GM23338 (cell line): ENCODE measurements around the gene GPR31. TPM values are rescaled to one million over a fixed set of nuclear protein-coding genes. Genes with fewer than 3 reads are reported as not detected.
A peak's percentile ranks its signal among the peaks of the same experiment; 100 is the strongest.

Source experiments
- ATAC-seq: fragments of 200-7000 bp; cut with Tn5 transposase; 3 replicates; pipeline ENCODE4 v1.9.1; 2020
- DNase-seq: peaks from one replicate; pipeline ENCODE4 v3.0.0-alpha.2; 2015; ENCODE audit warnings: low spot score
- H2AFZ ChIP-seq: fragments of 200-600 bp; sonication (generic); 2 replicates; pipeline ENCODE4 v1.8.0; 2016; ENCODE audit warnings: antibody characterized with exemption, mild to moderate bottlenecking, moderate library complexity
- H3F3A ChIP-seq: fragments of 200-600 bp; sonication (generic); replicated peaks from 2 replicates; pipeline ENCODE4 v1.8.0; 2017; ENCODE audit warnings: antibody characterized with exemption, mixed run types, low read depth
- H3K27ac ChIP-seq: fragments of 200-600 bp; sonication (generic); 2 replicates; pipeline ENCODE4 v1.6.1; 2016; ENCODE audit warnings: low read depth
- H3K27me3 ChIP-seq: fragments of 200-600 bp; sonication (generic); 2 replicates; pipeline ENCODE4 v1.8.0; 2016; ENCODE audit warnings: mild to moderate bottlenecking, mixed run types, moderate library complexity; ENCODE audit not compliant: insufficient read depth
- H3K36me3 ChIP-seq: fragments of 200-600 bp; sonication (generic); 2 replicates; pipeline ENCODE4 v1.8.0; 2016; ENCODE audit warnings: mild to moderate bottlenecking; ENCODE audit not compliant: insufficient read depth
- H3K4me1 ChIP-seq: fragments of 200-600 bp; sonication (generic); 2 replicates; pipeline ENCODE4 v1.8.0; 2016; ENCODE audit warnings: mild to moderate bottlenecking, moderate library complexity; ENCODE audit not compliant: insufficient read depth
- H3K4me2 ChIP-seq: fragments of 200-600 bp; sonication (generic); 2 replicates; pipeline ENCODE4 v1.7.1; 2017; ENCODE audit warnings: mixed run types
- H3K4me3 ChIP-seq: fragments of 200-600 bp; sonication (generic); 2 replicates; pipeline ENCODE4 v1.6.1; 2016; ENCODE audit warnings: mixed run types
- H3K79me2 ChIP-seq: fragments of 200-600 bp; sonication (generic); replicated peaks from 2 replicates; pipeline ENCODE4 v1.8.0; 2017; ENCODE audit warnings: mild to moderate bottlenecking; ENCODE audit not compliant: insufficient read depth
- H3K9me2 ChIP-seq: fragments of 200-600 bp; sonication (generic); 2 replicates; pipeline ENCODE4 v1.8.0; 2017; ENCODE audit not compliant: insufficient read depth
- H4K20me1 ChIP-seq: fragments of 200-600 bp; sonication (generic); replicated peaks from 2 replicates; pipeline ENCODE4 v1.8.0; 2017; ENCODE audit warnings: mild to moderate bottlenecking; ENCODE audit not compliant: insufficient read depth
- H3K27ac Mint-ChIP-seq: 2 replicates; pipeline ENCODE4 v1.8.0; 2020; ENCODE audit warnings: inconsistent platforms, mild to moderate bottlenecking, moderate library complexity, mixed read lengths
- H3K27me3 Mint-ChIP-seq: 3 replicates; pipeline ENCODE4 v1.8.0; 2022; ENCODE audit warnings: low read depth, mild to moderate bottlenecking, moderate library complexity, mixed read lengths, inconsistent platforms; ENCODE audit not compliant: insufficient read depth, poor library complexity
- H3K36me3 Mint-ChIP-seq: 3 replicates; pipeline ENCODE4 v1.8.0; 2021; ENCODE audit warnings: low read depth, mild to moderate bottlenecking, inconsistent platforms, moderate library complexity, mixed read lengths
- H3K4me1 Mint-ChIP-seq: 3 replicates; pipeline ENCODE4 v1.8.0; 2020; ENCODE audit warnings: mild to moderate bottlenecking, inconsistent platforms, mixed read lengths
- H3K4me3 Mint-ChIP-seq: 3 replicates; pipeline ENCODE4 v1.8.0; 2021; ENCODE audit warnings: moderate library complexity, mild to moderate bottlenecking, inconsistent platforms, mixed read lengths
- H3K9me3 Mint-ChIP-seq: 3 replicates; pipeline ENCODE4 v1.8.0; 2020; ENCODE audit warnings: moderate library complexity, mild to moderate bottlenecking, inconsistent platforms, mixed read lengths
- EZH2 ChIP-seq: fragments of 200-600 bp; sonication (generic); IDR thresholded peaks from one replicate; pipeline ENCODE4 v1.8.0; 2017; ENCODE audit warnings: antibody characterized with exemption, mild to moderate bottlenecking, low read depth; ENCODE audit not compliant: unreplicated experiment
- EZH2phosphoT487 ChIP-seq: fragments of 200-600 bp; sonication (generic); IDR thresholded peaks from one replicate; pipeline ENCODE4 v1.8.1; 2018; ENCODE audit warnings: antibody characterized with exemption; ENCODE audit not compliant: unreplicated experiment
- JUNB ChIP-seq: IDR thresholded peaks from one replicate; pipeline ENCODE4 v1.6.1; 2016; ENCODE audit warnings: antibody characterized with exemption; ENCODE audit not compliant: unreplicated experiment
- POLR2AphosphoS5 ChIP-seq: IDR thresholded peaks from 2 replicates; pipeline ENCODE4 v1.6.1; 2016; ENCODE audit warnings: antibody characterized with exemption, low read depth
- STAT1 ChIP-seq: IDR thresholded peaks from one replicate; pipeline ENCODE4 v1.6.1; 2016; ENCODE audit warnings: antibody characterized with exemption; ENCODE audit not compliant: unreplicated experiment
- ZNF114 ChIP-seq: fragments of 250-450 bp; sonication (Bioruptor Pico); IDR thresholded peaks from 2 replicates; pipeline ENCODE4 v1.5.0; 2020; ENCODE audit warnings: mild to moderate bottlenecking, moderate library complexity
- ZNF331 ChIP-seq: fragments of 250-450 bp; sonication (Bioruptor Pico); IDR thresholded peaks from 2 replicates; pipeline ENCODE4 v1.5.0; 2020; ENCODE audit warnings: low read depth, mild to moderate bottlenecking, moderate library complexity
- polyA plus RNA-seq: library from polyadenylated mRNA; unstranded; fragments of >200 nt; fragmentation: Nextera tagmentation; extraction: Ambion mirVana; gene quantifications from 2 replicates; pipeline ENCODE4 v1.2.1, GENCODE V29; 2016
- total RNA-seq: library from RNA; depleted of rRNA; stranded (reverse); fragments of >200 nt; shearing (Covaris generic); gene quantifications from 2 replicates; pipeline ENCODE4 v1.2.3, GENCODE V29; 2014
- TF ChIP-seq, protein P1 (sequence below): IDR thresholded peaks from one replicate; pipeline ENCODE4 v1.6.1; 2018; ENCODE audit warnings: antibody characterized with exemption; ENCODE audit not compliant: unreplicated experiment
- TF ChIP-seq, protein P2 (sequence below): IDR thresholded peaks from 2 replicates; pipeline ENCODE4 v1.6.1; 2016; ENCODE audit warnings: antibody characterized with exemption
- TF ChIP-seq, protein P3 (sequence below), 2 experiments: fragments of 200-600 bp in 1 of 2; sonication (generic) in 1 of 2; conservative IDR thresholded peaks; 2 replicates each; pipeline versions ENCODE4 v1.5.1 to v1.6.1; 2016 to 2017; ENCODE audit warnings: antibody characterized with exemption in 2 of 2, low read depth in 2 of 2, mild to moderate bottlenecking in 2 of 2, moderate library complexity in 1 of 2

GPR31 gene
- total and polyA plus RNA-seq, 2 experiments from 2014 or later, result not detected

DNA sequence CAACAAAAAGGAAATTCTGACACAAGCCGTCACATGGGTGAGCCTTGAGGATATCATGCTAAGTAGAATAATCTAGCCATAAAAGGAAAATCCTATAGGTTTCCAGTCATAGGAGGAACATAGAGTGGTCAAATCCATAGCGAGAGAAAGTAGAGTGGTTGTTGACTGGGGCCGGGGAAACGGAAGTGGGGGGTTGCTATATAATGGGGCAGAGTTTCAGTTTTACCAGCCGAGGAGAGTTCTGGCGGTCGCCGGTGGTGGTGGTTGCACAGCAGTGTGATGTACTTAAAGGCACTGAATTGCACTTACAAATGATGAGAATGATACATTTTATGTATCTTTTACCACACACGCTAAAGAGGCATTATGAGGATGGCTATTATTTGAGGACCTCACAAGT, 4.9 kb downstream of the GPR31 start (continued):
- TF ChIP-seq, protein P1, sequence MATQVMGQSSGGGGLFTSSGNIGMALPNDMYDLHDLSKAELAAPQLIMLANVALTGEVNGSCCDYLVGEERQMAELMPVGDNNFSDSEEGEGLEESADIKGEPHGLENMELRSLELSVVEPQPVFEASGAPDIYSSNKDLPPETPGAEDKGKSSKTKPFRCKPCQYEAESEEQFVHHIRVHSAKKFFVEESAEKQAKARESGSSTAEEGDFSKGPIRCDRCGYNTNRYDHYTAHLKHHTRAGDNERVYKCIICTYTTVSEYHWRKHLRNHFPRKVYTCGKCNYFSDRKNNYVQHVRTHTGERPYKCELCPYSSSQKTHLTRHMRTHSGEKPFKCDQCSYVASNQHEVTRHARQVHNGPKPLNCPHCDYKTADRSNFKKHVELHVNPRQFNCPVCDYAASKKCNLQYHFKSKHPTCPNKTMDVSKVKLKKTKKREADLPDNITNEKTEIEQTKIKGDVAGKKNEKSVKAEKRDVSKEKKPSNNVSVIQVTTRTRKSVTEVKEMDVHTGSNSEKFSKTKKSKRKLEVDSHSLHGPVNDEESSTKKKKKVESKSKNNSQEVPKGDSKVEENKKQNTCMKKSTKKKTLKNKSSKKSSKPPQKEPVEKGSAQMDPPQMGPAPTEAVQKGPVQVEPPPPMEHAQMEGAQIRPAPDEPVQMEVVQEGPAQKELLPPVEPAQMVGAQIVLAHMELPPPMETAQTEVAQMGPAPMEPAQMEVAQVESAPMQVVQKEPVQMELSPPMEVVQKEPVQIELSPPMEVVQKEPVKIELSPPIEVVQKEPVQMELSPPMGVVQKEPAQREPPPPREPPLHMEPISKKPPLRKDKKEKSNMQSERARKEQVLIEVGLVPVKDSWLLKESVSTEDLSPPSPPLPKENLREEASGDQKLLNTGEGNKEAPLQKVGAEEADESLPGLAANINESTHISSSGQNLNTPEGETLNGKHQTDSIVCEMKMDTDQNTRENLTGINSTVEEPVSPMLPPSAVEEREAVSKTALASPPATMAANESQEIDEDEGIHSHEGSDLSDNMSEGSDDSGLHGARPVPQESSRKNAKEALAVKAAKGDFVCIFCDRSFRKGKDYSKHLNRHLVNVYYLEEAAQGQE, result no peak
- TF ChIP-seq EZH2 (no peak), ZNF114 (CRISPR knock-in tag) (no peak)
- TF ChIP-seq, protein P2, sequence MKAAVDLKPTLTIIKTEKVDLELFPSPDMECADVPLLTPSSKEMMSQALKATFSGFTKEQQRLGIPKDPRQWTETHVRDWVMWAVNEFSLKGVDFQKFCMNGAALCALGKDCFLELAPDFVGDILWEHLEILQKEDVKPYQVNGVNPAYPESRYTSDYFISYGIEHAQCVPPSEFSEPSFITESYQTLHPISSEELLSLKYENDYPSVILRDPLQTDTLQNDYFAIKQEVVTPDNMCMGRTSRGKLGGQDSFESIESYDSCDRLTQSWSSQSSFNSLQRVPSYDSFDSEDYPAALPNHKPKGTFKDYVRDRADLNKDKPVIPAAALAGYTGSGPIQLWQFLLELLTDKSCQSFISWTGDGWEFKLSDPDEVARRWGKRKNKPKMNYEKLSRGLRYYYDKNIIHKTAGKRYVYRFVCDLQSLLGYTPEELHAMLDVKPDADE, result no peak

DNA sequence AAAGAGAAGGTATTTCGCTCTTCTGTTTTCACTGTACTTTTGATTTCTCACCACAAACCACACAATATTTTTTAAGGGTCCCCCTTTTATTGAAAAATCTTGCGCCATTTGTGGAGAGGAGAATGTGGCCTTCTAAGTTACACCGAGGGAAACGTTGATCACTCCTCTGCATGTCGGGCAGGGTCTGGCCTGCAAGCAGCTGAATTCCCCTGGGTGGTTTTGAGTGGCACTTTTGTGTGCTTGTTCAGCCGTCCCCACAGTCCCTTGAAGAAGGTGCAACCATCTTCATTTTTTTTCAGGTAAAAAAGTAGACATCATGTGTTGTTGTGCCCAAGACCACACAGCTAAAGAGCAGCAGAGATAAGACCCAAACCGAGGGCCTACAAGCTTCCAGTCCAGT, 6.1 kb downstream of the GPR31 start:
- peaks cover 9% of the 10 kb centered on the region; the same call in 2 of the 3 replicates for H3K9me3 Mint-ChIP-seq
- Histone ChIP-seq H2AFZ (no peak overlapping the region; the same call in 1 of the 2 replicates), H3K79me2 (no peaks in the 10 kb centered on the region), H3K27ac (peak overlapping the region; percentile 58; the same call in 1 of the 2 replicates), H3K4me1 (peaks cover 23% of the 10 kb centered on the region), H3K4me3 (no peak overlapping the region), H3K36me3 (no peaks in the 10 kb centered on the region; the same call in 1 of the 2 replicates), H3K27me3 (0 out of 2 replicates have a peak, but pooled peaks cover 6% of the 10 kb centered on the region), H3K9me2 (peaks cover 29% of the 10 kb centered on the region; the same call in 1 of the 2 replicates), H3F3A (no peaks in the 10 kb centered on the region; the same call in 1 of the 2 replicates), H4K20me1 (no peaks in the 10 kb centered on the region), H3K4me2 (peak overlapping the region; percentile 9; the same call in 1 of the 2 replicates)
- DNase-seq (no peak), ATAC-seq (no peak)
- no peak overlapping the region for H3K27ac Mint-ChIP-seq
- H3K27me3 Mint-ChIP-seq, result peaks cover 17% of the 10 kb centered on the region
- H3K4me3 Mint-ChIP-seq, result no peak overlapping the region
- H3K36me3 Mint-ChIP-seq, result peaks cover 8% of the 10 kb centered on the region; the same call in 1 of the 3 replicates
- H3K4me1 Mint-ChIP-seq, result peaks cover 33% of the 10 kb centered on the region
- TF ChIP-seq ZNF331 (no peak), EZH2phosphoT487 (no peak), EZH2 (no peak), POLR2AphosphoS5 (no peak), ZNF114 (CRISPR knock-in tag) (no peak), STAT1 (no peak), JUNB (no peak)
- TF ChIP-seq, protein P1, result no peak
- TF ChIP-seq, protein P3, sequence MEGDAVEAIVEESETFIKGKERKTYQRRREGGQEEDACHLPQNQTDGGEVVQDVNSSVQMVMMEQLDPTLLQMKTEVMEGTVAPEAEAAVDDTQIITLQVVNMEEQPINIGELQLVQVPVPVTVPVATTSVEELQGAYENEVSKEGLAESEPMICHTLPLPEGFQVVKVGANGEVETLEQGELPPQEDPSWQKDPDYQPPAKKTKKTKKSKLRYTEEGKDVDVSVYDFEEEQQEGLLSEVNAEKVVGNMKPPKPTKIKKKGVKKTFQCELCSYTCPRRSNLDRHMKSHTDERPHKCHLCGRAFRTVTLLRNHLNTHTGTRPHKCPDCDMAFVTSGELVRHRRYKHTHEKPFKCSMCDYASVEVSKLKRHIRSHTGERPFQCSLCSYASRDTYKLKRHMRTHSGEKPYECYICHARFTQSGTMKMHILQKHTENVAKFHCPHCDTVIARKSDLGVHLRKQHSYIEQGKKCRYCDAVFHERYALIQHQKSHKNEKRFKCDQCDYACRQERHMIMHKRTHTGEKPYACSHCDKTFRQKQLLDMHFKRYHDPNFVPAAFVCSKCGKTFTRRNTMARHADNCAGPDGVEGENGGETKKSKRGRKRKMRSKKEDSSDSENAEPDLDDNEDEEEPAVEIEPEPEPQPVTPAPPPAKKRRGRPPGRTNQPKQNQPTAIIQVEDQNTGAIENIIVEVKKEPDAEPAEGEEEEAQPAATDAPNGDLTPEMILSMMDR (conservative IDR thresholded peaks at IDR 0.05; ENCODE audit: low read depth in 2 of 2), result no peak
- TF ChIP-seq, protein P2, result no peak
